HG03108 (cell line): ENCODE results near the gene MRPL40.

Source experiments
- ATAC-seq: cut with Tn5 transposase; IDR thresholded peaks from one replicate; pipeline ENCODE4 v1.9.1; 2021; ENCODE audit warnings: moderate library complexity; ENCODE audit not compliant: unreplicated experiment

Gene MRPL40

GRCh38 chr22:19406281-19406811, 26.0 kb upstream of the MRPL40 start:
- no peak for ATAC-seq

GRCh38 chr22:19406846-19407245, 25.5 kb upstream of the MRPL40 start:
- ATAC-seq = no peak

- ATAC-seq = no peak
These were observed 24.4 kb upstream of the MRPL40 start for GRCh38 chr22:19407649-19408606.

- ATAC-seq = no peak
These were observed 21.2 kb upstream of the MRPL40 start for GRCh38 chr22:19410941-19411689.

DNA sequence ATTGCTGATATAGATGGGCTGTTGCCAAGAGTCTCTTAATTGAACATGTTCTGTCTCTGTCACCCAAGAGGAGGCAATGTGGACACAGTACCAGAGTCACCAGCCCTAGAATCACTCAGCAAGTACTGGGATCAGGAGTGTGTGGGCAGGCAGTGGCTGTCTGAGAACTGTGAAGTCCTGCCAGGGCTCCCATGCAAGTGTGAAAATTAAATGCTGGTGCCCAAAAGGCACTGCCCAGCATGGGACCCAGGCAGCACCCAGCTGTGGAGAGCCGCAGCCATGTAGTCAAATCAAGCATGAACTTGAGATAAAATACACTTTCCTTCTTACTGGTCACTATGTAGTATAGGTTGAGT, 20.7 kb upstream of the MRPL40 start:
- no peak for ATAC-seq

DNA sequence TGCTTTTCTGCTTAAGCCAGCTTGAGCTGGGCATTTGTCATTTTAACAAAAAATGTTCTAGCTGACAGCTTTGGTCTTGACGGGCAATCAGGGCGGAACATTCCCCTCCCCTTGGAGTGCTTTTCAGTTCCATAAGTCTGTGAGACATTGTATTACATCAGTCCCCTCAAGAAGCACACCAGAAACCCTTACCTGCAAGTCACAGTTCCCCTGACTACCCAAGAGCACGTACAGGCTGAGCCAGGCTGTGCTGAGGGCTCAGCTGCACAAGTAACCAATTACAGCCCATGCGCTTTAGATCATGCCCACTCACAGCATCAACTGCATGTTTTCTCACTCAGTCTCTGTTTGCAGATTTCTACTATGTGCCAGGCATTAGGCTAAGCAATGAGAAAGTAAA, 19.9 kb upstream of the MRPL40 start:
- no peak for ATAC-seq

DNA sequence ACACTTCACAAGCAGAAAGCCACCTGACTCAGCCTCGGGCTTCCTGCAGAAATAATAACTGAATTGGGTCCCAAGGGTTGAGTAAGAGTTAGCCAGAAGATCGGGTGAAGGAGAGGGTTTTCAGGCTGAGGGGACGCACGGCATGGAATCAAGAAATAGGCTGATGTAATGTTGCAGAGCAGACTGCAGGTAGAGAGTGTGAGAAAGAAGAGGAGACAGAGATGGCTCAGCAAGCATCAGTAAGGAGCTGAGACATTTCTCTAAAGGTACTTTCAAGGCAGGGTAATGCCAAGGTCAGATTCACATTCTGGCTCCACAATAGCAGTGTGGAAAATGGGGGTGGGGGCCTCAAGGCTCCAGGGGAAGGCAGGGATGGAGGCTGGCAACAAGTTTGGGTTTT, 19.4 kb upstream of the MRPL40 start:
- no peak for ATAC-seq

- no peak for ATAC-seq
These were observed 13.3 kb upstream of the MRPL40 start for GRCh38 chr22:19419086-19419463.

GRCh38 chr22:19419464-19420178, 12.7 kb upstream of the MRPL40 start:
- no peak for ATAC-seq

- no peak for ATAC-seq
These were observed 12.0 kb upstream of the MRPL40 start for GRCh38 chr22:19420321-19420720.

DNA sequence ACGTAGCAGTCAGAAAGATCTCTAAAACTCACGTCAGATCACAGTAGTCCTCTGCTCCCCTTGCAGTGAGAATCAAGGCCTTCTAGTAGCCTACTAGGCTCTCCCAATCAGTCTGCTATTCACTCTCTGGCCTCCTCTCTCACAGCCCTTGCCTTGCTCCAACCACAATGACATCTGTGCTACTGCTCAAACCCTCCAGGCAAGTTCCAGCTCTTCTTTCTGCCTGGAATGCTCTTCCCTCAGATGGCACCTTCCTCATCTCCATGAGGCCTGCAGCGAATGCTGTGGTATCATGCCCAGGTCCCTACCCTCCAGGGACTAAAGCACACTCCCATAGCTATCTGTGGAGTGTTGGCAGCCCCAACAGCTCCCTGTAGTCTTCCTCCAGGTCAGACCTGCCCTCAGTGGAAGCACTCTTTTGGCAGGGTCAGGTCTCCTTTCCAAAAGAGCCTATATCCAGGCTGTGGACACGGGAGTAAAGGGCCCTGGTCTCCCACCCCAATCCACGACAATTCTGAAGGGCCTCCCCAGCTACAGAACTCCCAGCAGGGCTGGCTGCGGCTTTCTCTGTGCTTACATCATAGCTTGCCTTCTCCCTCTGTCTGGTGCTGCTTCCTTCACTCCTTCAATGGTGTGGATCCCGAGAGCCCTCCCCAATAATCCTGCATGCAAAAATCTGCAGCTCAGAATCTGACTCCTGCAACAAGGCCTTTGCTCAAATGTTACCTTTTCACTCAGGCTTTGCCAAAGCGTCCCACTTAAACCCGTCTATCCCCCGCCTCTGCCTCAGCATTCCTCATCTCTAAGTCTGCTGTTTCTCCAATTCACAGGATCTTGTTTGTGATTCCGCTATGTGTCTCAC, 9.7 kb upstream of the MRPL40 start:
- no peak for ATAC-seq

- no peak for ATAC-seq
These were observed 8.2 kb upstream of the MRPL40 start for GRCh38 chr22:19424186-19424500.

DNA sequence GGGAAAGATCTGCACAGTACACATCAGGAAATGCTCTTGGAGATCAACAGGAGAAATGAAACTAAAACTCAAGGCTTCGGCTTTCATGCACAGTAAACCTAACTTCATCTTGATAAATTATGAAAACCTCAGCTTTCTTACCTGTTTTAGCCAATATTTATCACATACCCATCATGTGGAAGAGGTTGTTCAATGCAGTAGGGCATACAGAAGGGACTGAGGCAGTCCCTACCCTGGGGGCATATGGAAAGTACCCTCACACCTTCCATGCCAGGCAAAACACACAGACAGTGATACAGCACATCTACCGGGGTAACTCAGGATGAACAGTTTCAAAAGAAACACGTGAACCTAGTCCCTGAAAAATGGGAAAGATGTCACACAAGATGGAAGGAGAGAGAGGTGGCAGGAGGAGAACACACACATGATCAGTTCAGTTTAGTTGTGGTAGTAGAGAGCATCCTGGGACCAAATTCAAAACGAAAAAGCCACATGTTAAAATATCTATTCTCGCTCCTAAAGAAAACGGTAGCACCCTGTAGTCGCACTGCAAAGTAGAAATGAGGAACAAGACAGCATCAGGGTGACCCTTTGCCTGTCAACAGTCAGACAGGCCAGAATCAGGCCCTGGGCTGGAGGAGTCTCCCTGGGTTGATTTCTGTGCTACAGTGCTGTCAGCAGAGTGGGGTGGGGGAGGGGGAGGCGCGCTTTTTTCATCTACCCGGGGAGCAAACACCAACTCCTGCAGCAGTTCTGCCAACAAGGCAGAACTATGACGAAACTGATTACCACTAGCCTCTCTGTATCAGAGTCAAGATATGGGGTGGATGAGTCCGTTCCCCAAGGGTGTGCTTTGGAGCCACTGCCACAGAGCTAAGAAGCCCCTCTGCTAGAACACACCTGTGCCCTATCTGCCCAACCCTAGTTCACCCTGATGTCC, 2.1 kb upstream of the MRPL40 start:
- no peak for ATAC-seq

DNA sequence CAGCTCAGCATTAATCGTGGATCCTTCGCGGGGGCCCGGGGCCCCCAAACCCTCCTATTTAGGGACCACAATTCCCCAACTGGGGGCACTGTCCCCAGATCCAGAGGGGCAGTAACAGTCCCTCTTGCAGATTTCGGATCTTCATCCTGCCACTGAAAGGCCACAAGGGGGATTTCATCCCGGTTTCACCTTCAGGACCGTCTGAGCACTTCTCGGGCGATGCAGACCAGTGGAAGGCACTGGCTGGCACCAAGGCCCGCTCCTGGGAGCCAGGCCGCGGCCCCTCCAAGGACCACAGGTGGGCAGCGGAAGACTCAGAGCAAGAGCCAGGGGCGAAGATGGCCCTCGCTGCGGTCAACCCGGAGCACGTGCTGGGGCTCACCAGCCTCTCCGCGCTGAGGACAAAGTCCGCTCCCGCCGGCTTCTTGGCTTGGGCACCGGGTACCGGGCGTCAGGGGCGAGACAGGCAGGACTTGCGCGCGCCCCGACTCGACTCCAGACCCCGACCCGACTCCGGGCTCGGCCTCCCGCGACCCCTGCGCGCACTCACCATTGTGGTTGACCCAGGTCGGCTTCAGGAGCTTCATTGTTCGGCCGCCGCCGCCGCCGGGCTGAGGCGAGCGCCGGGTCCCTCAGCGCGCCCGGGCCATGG, 1.3 kb upstream of the MRPL40 start:
- no peak for ATAC-seq

- ATAC-seq = peak; percentile 47
These were observed 654 bp upstream of the MRPL40 start, which contains the start of gene HIRA for GRCh38 chr22:19431649-19432132. Gene HIRA (minus strand): TSS chr22:19431733. CDS start chr22:19431476, 257 bp downstream.

- no peak for ATAC-seq
These were observed 2.1 kb downstream of the MRPL40 start for GRCh38 chr22:19434401-19434800.

- ATAC-seq = no peak
These were observed 2.7 kb downstream of the MRPL40 start for GRCh38 chr22:19434829-19435580.
